Measurements from ENCODE around the gene CYTH1.

DNA sequence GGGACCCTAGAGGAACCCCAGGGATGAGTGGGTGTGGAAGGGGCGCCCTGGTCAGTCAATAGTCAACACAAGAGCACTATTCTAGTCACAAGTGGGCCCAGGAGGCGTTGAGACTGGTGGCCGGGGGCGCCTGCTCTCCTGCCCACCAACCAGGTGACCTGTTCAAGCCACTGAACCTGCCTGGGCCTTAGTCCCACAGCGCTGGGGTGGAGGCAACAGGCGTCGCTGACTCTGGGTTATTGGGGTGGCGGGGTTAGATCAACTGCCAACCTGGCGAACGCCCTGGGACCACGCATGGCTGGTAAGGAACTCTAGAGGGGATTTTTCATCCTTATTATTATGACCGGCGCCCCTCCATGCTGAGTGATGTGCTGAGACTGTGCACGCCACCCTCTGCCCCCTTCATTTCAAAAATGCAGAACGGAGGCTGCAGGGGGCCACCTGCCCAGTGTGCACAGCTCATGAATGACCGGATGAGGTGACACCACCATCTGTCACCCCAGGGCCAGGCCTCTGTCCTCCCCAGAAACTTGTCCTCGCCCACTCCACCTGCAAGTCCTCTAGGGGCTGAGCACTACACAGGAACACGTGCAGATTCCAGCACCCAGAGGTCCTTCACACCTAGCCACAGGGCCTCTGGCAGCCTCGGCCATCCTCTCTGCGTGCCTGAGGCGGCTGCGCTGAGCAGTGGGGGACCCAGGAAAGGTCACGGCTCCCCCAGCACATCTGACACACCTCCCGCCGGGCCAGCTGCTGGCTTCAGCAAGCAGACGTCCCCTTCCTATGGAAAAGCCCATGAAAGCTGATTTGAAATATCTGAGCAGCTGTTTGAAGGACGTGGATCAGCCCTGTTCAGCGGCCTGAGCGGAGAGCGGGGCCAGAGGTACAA is 153.3 kb downstream of the CYTH1 start:
- no peak for TF ChIP-seq GATA2 (IDR thresholded peaks at IDR 0.05; ENCODE audit: low read depth, low read length)
- no peak for TF ChIP-seq GATA3 (IDR thresholded peaks at IDR 0.05; ENCODE audit: low read depth, low read length)

Data from SH-SY5Y (cell line).